Neural crest cell (in vitro differentiated cells): Measurements from ENCODE around the gene DNAH6. TPM values are rescaled to one million over a fixed set of nuclear protein-coding genes. Genes with fewer than 3 reads are reported as not detected.

Experiments used
- DNase-seq: peaks from one replicate; pipeline ENCODE4 v3.0.0; 2021; ENCODE audit warnings: low read depth, mixed read lengths, low spot score
- H3K27ac Mint-ChIP-seq: one replicate; pipeline ENCODE4 v1.8.0; 2021; ENCODE audit warnings: mild to moderate bottlenecking, mixed read lengths; ENCODE audit not compliant: unreplicated experiment
- H3K27me3 Mint-ChIP-seq: 2 replicates; pipeline ENCODE4 v1.8.0; 2021; ENCODE audit warnings: low read depth, mild to moderate bottlenecking, mixed read lengths
- H3K36me3 Mint-ChIP-seq: 2 replicates; pipeline ENCODE4 v1.8.0; 2021; ENCODE audit warnings: low read depth, mild to moderate bottlenecking, mixed read lengths
- H3K4me1 Mint-ChIP-seq: 2 replicates; pipeline ENCODE4 v1.8.0; 2021; ENCODE audit warnings: mixed read lengths
- H3K4me3 Mint-ChIP-seq: one replicate; pipeline ENCODE4 v1.8.0; 2021; ENCODE audit warnings: mild to moderate bottlenecking, mixed read lengths
- H3K9me3 Mint-ChIP-seq: 2 replicates; pipeline ENCODE4 v1.8.0; 2021; ENCODE audit warnings: mixed read lengths
- total RNA-seq: library from RNA; stranded (reverse); gene quantifications from 2 replicates; pipeline ENCODE4 v1.2.1, GENCODE V29; 2021
- TF ChIP-seq, protein P1 (sequence below): fragments of 200-600 bp; sonication (generic); conservative IDR thresholded peaks from 2 replicates; pipeline ENCODE4 v1.5.0; 2021; ENCODE audit warnings: antibody characterized with exemption, mild to moderate bottlenecking

Gene DNAH6
- total RNA-seq, 1 donor from 2014 or later, result 2.8 TPM

DNA sequence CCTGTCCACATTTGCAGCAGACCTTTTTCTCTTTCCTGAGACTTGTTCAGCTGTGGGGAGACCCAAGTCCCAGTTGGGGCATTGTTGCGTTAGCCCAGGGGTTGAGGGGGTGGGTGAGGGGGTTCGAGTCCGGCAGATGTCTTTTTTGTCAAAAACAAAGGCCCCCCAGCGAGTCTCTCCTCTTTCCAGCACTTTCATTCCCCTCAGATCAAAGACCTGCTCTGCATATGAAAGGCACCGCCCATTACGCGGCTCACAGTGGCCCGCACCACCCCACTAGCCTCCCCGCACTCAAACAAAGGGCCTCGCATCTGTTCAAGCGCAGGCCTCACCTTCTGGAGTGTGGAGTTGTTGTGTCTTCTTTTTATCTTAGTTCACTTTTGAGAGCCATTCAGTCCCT is 339.4 kb downstream of the DNAH6 start:
- Mint-ChIP-seq H3K27ac (no peak overlapping the region), H3K4me1 (peaks cover 21% of the 10 kb centered on the region)

DNA sequence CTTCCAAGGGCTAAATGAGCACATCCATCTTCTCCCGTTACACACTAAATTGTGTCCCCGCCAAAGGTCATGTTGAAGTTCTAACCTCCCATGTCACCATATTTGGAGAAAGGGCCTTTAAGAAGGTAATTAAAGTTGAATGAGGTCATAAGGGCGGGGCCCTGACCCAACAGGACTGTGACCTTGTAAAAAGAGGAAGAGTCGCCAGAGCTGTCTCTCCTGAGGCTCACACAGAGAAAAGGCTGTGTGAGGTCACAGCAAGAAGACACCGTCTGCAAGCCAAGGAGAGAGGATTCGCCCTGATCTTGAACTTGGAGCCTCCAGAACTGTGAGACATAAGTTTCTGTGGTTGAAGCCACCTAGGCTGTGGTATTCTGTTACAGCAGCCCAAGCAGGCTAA is 340.5 kb downstream of the DNAH6 start:
- no peak for DNase-seq
- Mint-ChIP-seq H3K9me3 (peaks cover 3% of the 10 kb centered on the region), H3K36me3 (no peaks in the 10 kb centered on the region), H3K27ac (no peak overlapping the region), H3K27me3 (peaks cover 15% of the 10 kb centered on the region), H3K4me3 (no peak overlapping the region), H3K4me1 (peaks cover 21% of the 10 kb centered on the region)
- TF ChIP-seq, protein P1, sequence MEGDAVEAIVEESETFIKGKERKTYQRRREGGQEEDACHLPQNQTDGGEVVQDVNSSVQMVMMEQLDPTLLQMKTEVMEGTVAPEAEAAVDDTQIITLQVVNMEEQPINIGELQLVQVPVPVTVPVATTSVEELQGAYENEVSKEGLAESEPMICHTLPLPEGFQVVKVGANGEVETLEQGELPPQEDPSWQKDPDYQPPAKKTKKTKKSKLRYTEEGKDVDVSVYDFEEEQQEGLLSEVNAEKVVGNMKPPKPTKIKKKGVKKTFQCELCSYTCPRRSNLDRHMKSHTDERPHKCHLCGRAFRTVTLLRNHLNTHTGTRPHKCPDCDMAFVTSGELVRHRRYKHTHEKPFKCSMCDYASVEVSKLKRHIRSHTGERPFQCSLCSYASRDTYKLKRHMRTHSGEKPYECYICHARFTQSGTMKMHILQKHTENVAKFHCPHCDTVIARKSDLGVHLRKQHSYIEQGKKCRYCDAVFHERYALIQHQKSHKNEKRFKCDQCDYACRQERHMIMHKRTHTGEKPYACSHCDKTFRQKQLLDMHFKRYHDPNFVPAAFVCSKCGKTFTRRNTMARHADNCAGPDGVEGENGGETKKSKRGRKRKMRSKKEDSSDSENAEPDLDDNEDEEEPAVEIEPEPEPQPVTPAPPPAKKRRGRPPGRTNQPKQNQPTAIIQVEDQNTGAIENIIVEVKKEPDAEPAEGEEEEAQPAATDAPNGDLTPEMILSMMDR, result no peak

More for the DNA sequence above, 339.4 kb downstream of the DNAH6 start:
- TF ChIP-seq, protein P1, result no peak
- no peaks in the 10 kb centered on the region for H3K36me3 Mint-ChIP-seq
- peaks cover 3% of the 10 kb centered on the region for H3K9me3 Mint-ChIP-seq
- H3K27me3 Mint-ChIP-seq, result peaks cover 15% of the 10 kb centered on the region
- DNase-seq, result no peak
- H3K4me3 Mint-ChIP-seq, result no peak overlapping the region

DNA sequence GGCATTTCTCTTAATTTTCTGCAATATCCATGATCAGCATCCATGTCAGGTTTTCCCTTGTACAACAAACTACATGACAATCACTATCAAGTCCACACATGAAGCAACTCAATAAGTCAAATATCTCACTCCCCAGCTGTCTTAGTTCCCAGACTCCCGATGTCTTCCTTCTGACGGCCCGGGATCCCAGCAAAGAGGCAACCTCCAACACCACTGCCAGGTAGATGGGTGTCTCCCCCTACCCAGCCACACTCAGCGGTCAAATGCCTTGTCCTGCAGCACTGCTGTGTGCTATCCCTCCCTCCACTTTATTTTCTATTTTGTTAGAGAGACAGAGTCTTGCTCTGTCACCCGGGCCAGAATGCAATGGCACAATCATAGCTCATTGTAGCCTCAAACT is 341.3 kb downstream of the DNAH6 start:
- Mint-ChIP-seq H3K4me1 (peaks cover 21% of the 10 kb centered on the region), H3K9me3 (peaks cover 3% of the 10 kb centered on the region), H3K4me3 (no peak overlapping the region), H3K27me3 (peaks cover 15% of the 10 kb centered on the region), H3K36me3 (no peaks in the 10 kb centered on the region), H3K27ac (no peak overlapping the region)
- TF ChIP-seq, protein P1, result no peak
- no peak for DNase-seq

DNA sequence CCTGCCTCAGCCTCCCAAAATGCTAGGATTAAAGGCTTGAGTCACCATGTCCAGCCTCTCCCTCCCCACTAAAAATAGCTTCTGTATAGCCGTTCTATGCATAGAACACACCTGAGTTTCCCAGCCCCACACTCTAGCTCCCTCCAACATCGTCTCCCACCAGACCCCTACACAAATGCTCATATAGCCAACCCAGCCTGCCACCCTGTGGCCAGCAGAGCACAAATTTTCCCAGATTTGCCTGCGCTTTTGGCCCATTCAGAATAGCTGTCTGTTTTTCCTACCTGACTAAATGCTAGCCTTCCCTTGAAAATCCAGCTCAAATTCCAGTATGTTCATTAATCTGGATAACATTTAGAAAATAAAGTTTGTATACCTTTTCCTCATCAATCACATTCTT is 341.8 kb downstream of the DNAH6 start:
- H3K36me3 Mint-ChIP-seq, result no peaks in the 10 kb centered on the region
- no peak for DNase-seq
- peaks cover 15% of the 10 kb centered on the region for H3K27me3 Mint-ChIP-seq

DNA sequence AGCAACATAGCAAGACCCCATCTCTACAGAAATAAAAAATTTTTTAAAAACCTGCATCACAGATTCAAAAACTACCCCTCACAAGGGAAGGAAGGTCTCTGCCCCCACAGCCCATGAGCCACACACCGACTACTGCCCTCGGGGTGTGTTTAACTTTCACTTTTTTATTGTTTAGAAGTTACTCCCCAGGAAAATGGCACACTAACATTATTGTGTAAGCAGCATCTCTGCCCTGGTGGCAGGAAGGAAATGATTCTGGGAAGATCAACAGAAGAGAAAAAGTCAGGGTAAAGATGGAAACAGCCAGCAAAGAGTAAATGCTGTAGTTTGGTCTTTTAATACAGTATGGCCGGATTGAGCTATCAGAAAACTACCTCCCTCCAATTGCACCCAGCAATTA is 342.6 kb downstream of the DNAH6 start:
- TF ChIP-seq, protein P1, result no peak
- H3K4me3 Mint-ChIP-seq, result no peak overlapping the region

More for the DNA sequence above, 341.8 kb downstream of the DNAH6 start:
- Mint-ChIP-seq H3K4me1 (peaks cover 21% of the 10 kb centered on the region), H3K27ac (no peak overlapping the region), H3K4me3 (no peak overlapping the region), H3K9me3 (peaks cover 3% of the 10 kb centered on the region)
- TF ChIP-seq, protein P1, result no peak

DNA sequence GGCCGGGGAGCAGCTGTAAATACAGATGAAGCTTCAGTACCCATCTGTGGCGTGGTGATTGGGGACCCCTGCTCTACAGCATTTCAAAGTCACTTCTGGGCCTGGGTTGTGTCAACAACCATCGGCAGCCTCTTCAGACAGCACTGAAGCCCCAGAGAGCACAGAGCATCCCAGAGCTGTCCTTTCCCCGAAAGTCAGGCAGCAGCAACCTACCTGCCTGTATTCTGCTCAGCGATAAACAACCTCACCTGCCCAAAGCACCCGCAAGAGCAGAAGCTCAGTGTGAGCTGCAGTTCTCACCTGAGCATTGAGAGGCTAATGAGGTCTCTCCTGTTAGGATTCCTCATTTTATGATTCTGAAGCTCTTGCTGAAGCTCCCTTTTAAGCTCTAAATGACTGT is 345.2 kb downstream of the DNAH6 start:
- Mint-ChIP-seq H3K27ac (no peak overlapping the region), H3K4me1 (peaks cover 3% of the 10 kb centered on the region), H3K36me3 (no peaks in the 10 kb centered on the region), H3K9me3 (peaks cover 3% of the 10 kb centered on the region), H3K27me3 (peaks cover 3% of the 10 kb centered on the region), H3K4me3 (no peak overlapping the region)
- TF ChIP-seq, protein P1, result no peak
- DNase-seq, result no peak

More for the DNA sequence above, 342.6 kb downstream of the DNAH6 start:
- DNase-seq, result no peak
- H3K27ac Mint-ChIP-seq, result no peak overlapping the region
- H3K36me3 Mint-ChIP-seq, result no peaks in the 10 kb centered on the region
- peaks cover 15% of the 10 kb centered on the region for H3K27me3 Mint-ChIP-seq
- H3K9me3 Mint-ChIP-seq, result peaks cover 3% of the 10 kb centered on the region
- peaks cover 21% of the 10 kb centered on the region for H3K4me1 Mint-ChIP-seq
